ENCODE results near the gene NDUFA8.

The NDUFA8 gene

DNA sequence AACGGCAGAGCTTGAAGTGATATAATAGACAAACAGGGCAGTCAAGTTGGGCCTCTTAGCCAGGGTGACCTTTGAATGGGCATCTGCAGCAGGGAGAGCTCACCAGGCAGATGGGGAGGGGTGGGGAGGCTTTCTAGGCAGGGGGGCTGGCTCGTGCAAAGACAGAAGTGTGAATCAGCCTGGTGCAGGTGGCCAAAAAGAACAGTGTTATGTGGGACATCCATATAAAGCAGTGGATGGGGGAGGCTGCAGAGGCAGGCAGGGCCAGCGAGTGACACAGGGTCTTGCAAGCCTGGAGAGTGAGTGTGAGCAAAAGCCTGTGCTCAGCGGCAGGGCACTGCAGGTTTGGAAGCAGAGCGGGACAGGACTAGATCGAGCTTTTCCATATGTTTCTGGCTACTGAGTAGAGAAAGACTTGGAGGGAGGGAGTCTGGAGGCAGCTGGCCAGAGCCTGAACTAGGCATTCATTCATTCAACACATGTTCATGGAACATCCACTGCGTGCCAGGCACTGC, 52.2 kb downstream of the NDUFA8 start:
- TF ChIP-seq TAF1 (IDR thresholded peaks at IDR 0.05; ENCODE audit: borderline replicate concordance, low read depth, low read length), result no peak
- no peak for TF ChIP-seq POLR2A (IDR thresholded peaks at IDR 0.05; ENCODE audit: low read depth, low read length)
- TF ChIP-seq POLR2AphosphoS5 (IDR thresholded peaks at IDR 0.05; ENCODE audit: low read depth, low read length), result no peak
- FAIRE-seq, result no peak
- no peak for DNase-seq (ENCODE audit: insufficient read length)

DNA sequence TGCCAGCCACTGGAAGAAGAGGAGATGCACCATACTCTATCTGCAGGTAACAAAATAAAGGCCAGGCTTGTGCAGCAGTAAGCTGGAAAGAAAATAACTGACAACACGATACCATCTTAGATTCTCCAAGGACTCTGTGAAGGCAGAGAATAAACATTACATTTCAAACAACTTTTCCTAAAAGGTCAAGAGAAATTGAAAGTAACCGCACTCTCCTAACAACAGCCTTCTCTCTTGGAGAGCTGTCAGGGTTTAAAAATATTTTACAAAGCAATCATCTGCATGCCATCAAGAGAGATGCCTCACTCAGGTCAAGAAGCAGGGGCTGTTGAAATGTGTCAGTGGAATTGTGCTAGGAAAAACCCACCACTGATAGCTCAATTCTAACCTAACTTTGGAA, 53.0 kb downstream of the NDUFA8 start:
- DNase-seq (ENCODE audit: insufficient read length) (no peak), FAIRE-seq (no peak)
- TF ChIP-seq POLR2A (IDR thresholded peaks at IDR 0.05; ENCODE audit: low read depth, low read length), result no peak
- no peak for TF ChIP-seq TAF1 (IDR thresholded peaks at IDR 0.05; ENCODE audit: borderline replicate concordance, low read depth, low read length)
- no peak for TF ChIP-seq POLR2AphosphoS5 (IDR thresholded peaks at IDR 0.05; ENCODE audit: low read depth, low read length)

DNA sequence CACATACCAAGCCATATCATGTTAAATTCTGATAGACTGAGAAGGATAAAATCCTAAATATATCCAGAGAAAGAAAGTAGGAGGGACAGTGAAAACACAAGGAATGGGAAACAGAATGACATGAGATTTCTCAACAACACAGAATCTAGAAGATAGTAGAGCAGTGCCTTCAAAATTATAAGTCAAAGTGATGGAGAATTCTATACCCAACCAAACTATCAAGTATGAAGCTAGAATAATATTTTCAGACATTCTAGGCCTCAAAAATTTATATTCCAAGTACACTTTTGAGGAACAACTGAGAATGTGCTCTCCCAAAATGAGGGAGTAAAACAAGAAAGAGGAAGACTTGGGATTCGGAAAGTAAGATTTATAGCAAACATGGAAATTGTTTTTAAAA, 55.6 kb downstream of the NDUFA8 start:
- FAIRE-seq (no peak), DNase-seq (ENCODE audit: insufficient read length) (no peak)
- TF ChIP-seq POLR2A (IDR thresholded peaks at IDR 0.05; ENCODE audit: low read depth, low read length) (no peak), TAF1 (IDR thresholded peaks at IDR 0.05; ENCODE audit: borderline replicate concordance, low read depth, low read length) (no peak), POLR2AphosphoS5 (IDR thresholded peaks at IDR 0.05; ENCODE audit: low read depth, low read length) (no peak)

DNA sequence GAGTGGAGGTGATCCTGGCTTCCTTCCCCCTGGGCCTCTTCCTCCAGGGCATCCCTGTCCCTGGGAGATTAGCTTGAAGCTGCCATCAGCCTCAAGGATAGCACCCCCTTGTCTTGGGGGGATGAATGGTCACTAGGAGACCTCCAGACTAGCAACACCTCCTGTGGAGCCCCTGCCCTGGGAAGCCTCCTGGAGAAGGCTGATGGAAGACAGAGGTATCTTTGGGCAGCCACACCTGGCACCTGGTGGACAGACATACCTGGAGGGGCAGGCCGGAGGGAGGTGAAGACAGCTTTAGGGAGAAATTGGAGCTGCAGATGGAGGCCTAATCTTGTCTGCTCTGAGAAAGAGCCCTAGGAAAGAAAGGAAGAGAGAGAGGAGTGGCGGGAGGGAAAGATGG, 57.4 kb downstream of the NDUFA8 start:
- DNase-seq (ENCODE audit: insufficient read length) (no peak), FAIRE-seq (no peak)
- no peak for TF ChIP-seq POLR2A (IDR thresholded peaks at IDR 0.05; ENCODE audit: low read depth, low read length)

DNA sequence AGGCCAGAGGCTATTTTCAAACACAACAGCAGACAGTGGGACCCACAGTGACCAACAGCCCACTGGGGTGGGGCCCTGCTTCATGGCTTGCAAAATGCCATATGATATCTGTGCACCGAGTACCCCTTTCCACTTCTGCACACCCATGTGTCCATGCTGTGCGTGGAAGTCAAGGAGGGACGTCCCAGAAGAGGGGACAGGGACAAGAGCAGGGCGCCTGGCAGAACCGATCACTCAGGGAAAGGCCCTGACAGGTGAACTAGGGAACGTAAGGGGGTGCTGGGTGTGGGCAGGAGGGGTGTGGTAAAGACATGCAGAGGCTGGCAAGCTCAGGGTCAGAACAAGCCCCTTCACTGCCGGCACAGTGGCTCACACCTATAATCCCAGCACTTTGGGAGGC, 58.8 kb downstream of the NDUFA8 start:
- no peak for FAIRE-seq

DNA sequence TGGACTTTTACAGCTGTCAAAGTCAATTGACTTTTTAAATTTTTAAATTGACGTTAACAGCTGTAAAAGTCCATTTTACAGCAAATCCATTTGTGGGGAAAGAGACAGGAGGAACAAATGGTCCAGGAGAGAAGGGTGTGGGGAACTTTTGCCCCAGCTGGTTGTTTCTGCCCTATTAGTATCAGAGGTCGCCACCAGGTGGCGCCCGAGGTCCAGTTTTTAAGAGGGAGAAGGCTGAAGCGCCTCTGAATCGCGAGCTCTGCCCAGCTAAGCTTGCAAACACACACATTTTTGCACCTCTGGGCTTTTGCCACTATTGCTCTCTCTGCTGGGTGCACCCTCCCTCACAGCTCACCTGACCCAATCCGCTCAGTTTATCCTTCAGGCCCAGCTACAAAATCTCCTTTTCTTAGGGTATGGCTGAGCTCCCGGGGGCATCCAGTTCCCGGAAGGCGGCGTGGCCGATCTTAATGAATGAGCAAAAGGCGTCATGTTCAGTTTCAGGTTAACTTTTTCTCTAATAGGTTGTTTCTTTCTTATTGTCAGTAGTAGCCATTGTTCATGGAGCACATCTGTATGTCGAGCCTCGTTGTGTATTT, 60.2 kb downstream of the NDUFA8 start:
- no peak for TF ChIP-seq POLR2AphosphoS5 (IDR thresholded peaks at IDR 0.05; ENCODE audit: low read depth, low read length)
- TF ChIP-seq POLR2A (IDR thresholded peaks at IDR 0.05; ENCODE audit: low read depth, low read length), result no peak
- TF ChIP-seq TAF1 (IDR thresholded peaks at IDR 0.05; ENCODE audit: borderline replicate concordance, low read depth, low read length), result no peak
- DNase-seq (ENCODE audit: insufficient read length) (peak; percentile 51), FAIRE-seq (peak; percentile 24)

More for the DNA sequence above, 58.8 kb downstream of the NDUFA8 start:
- DNase-seq (ENCODE audit: insufficient read length), result no peak
- TF ChIP-seq POLR2AphosphoS5 (IDR thresholded peaks at IDR 0.05; ENCODE audit: low read depth, low read length) (no peak), POLR2A (IDR thresholded peaks at IDR 0.05; ENCODE audit: low read depth, low read length) (no peak), TAF1 (IDR thresholded peaks at IDR 0.05; ENCODE audit: borderline replicate concordance, low read depth, low read length) (no peak)

DNA sequence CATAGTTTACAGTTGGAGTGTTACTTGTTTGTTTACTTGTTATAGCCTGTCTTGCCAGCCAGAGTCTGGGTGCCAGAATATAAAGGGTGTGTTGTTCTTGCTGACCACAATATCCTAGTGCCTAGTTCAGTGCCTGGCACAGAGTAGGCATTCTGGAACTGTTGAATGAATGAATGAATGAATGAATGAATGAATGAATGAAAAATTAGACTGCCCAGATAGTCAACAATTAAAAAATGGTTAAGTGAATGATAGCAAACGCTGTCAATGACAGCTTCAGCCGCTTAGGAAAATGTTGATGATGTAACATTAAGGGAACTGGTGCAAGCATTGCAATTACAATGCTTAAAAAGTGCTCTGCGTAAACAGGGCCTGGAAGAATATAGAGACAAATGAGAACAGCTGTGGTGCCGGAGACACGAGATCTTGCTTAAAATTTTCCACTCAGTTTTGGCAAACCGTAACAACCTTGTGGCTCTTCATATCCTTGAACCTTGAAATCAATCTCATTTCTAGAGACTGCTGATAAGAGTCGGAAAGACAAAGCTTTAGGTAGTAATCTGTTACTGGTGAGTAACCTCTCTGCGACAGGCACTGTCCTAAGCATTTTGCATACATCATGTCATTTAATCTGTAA, 61.8 kb downstream of the NDUFA8 start:
- TF ChIP-seq POLR2A (IDR thresholded peaks at IDR 0.05; ENCODE audit: low read depth, low read length), result no peak
- TF ChIP-seq POLR2AphosphoS5 (IDR thresholded peaks at IDR 0.05; ENCODE audit: low read depth, low read length), result no peak
- no peak for TF ChIP-seq TAF1 (IDR thresholded peaks at IDR 0.05; ENCODE audit: borderline replicate concordance, low read depth, low read length)
- FAIRE-seq, result no peak
- no peak for DNase-seq (ENCODE audit: insufficient read length)

DNA sequence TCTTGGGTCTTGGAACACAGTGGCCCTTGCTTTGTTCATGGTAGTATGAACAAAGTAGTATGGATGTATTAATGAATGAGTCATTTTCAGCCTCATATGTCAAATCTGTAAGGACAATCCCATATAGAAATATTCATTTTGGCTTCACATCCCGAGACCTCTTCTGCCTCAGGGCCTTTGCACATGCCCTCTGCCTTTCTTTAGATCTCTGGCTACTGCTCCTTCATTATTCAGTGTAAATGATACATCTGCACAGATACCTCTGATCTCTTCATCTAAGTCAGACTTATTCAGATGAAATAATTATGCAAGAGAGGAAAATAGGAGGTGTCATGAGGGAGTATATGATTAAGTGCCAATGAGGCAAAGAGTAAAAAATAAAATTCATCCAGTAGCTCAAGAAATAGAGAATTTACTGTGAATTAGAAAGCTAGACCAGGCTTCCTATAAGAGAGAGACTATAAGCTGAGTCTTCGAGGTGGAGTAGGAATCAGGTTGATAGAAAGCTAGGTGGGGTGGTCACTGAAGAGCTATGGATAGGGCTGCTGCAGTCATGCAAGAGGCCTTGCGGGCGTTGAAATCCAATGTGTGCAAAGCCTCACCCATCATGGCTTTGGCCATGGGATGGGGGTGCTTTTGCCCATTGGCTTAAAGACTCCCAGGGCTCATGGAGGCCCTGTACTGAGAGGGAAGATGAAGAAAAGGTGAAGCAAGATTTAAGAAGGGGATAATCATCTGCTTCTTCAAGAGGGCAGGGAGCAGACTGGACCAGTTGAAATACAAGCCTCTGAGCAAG, 62.8 kb downstream of the NDUFA8 start:
- DNase-seq (ENCODE audit: insufficient read length) (no peak), FAIRE-seq (no peak)
- TF ChIP-seq POLR2AphosphoS5 (IDR thresholded peaks at IDR 0.05; ENCODE audit: low read depth, low read length) (no peak), POLR2A (IDR thresholded peaks at IDR 0.05; ENCODE audit: low read depth, low read length) (no peak), TAF1 (IDR thresholded peaks at IDR 0.05; ENCODE audit: borderline replicate concordance, low read depth, low read length) (no peak)

DNA sequence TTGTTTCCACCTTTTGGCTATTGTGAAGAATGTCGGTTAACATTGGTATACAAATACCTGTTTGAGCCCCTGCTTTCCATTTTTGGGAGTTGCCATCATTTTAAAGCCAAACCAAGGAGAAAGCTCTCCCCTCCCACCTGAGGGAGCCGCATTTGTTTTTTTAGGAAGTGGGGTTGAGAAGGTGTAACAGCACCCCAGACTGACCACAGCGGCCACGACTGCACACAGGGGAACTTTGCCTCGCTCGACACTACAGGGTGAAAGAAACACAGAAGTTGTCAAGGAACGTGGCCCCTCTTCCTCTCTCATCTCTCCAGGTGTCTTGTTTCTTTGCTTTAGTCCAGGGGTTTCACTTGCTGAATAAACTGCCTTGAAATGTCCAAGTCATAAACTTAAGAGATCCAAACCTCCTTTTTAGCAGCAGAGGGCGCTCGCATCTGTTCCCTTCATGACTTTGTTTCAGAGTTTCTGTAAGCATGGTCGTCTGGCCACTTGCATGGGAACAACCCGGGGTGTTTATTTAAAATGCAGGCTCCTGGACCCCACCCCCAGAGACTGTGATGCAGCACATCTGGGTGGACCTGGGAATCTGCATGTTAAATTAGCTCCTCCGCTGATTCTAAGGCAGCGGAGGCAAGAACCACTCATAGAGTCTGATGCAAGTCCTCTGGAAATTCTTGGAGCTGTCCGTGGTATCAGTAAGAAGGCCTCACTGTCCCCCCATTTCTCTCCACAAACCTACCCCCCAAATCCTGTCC, 64.4 kb downstream of the NDUFA8 start:
- no peak for TF ChIP-seq POLR2AphosphoS5 (IDR thresholded peaks at IDR 0.05; ENCODE audit: low read depth, low read length)
- no peak for TF ChIP-seq TAF1 (IDR thresholded peaks at IDR 0.05; ENCODE audit: borderline replicate concordance, low read depth, low read length)
- TF ChIP-seq POLR2A (IDR thresholded peaks at IDR 0.05; ENCODE audit: low read depth, low read length), result no peak
- DNase-seq (ENCODE audit: insufficient read length), result no peak
- no peak for FAIRE-seq
